ENCODE measurements around the gene ADCY9. TPM values are rescaled to one million over a fixed set of nuclear protein-coding genes. Genes with fewer than 3 reads are reported as not detected.

The ADCY9 gene
- total RNA-seq, 2 experiments from 2014 or later: 7.1 to 7.4 TPM

DNA sequence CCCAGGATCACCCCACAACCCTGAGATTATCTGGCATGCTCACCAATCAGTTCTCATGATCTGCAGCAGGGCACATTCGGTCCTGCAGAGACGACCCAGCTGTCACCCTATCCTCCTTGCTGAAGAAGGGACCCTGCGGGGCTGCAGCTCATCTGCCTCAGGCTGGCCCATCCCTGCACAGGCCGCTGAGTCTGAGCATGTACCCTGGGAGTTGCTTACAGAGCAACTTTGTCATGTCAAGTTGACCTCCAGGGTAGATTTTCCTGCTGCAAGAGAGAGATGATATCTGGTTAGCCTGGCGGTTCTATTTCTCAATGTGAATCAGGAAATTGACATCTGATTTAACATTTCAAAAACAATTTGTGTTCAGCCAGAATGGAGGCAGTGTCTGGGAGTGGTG, 36.0 kb upstream of the ADCY9 start:
- no peaks in the 10 kb centered on the region for H3K36me3 ChIP-seq (ENCODE audit: insufficient read depth, low read length)
- CTCF ChIA-PET: no interaction called here
- ATAC-seq (ENCODE audit: poor library complexity): no peak
- Mint-ChIP-seq H3K4me1 (ENCODE audit: low read depth) (no peaks in the 10 kb centered on the region), H3K4me3 (no peak overlapping the region), H3K27me3 (no peaks in the 10 kb centered on the region), H3K27ac (no peak overlapping the region), H3K9me3 (no peaks in the 10 kb centered on the region), H3K36me3 (ENCODE audit: low read depth) (no peaks in the 10 kb centered on the region)
- no peak overlapping the region for H3K4me3 ChIP-seq (ENCODE audit: low read length)
- POLR2A ChIA-PET: no interaction called here
- no peaks in the 10 kb centered on the region for H3K9me3 ChIP-seq (ENCODE audit: control insufficient read depth in 1 of 2, insufficient read depth in 1 of 2, low read length in 2 of 2)
- no peaks in the 10 kb centered on the region for H3K4me1 ChIP-seq (ENCODE audit: insufficient read depth, low read length)
- DNase-seq: no peak
- TF ChIP-seq, protein P1, sequence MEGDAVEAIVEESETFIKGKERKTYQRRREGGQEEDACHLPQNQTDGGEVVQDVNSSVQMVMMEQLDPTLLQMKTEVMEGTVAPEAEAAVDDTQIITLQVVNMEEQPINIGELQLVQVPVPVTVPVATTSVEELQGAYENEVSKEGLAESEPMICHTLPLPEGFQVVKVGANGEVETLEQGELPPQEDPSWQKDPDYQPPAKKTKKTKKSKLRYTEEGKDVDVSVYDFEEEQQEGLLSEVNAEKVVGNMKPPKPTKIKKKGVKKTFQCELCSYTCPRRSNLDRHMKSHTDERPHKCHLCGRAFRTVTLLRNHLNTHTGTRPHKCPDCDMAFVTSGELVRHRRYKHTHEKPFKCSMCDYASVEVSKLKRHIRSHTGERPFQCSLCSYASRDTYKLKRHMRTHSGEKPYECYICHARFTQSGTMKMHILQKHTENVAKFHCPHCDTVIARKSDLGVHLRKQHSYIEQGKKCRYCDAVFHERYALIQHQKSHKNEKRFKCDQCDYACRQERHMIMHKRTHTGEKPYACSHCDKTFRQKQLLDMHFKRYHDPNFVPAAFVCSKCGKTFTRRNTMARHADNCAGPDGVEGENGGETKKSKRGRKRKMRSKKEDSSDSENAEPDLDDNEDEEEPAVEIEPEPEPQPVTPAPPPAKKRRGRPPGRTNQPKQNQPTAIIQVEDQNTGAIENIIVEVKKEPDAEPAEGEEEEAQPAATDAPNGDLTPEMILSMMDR (IDR thresholded peaks at IDR 0.05): no peak
- intact Hi-C loops (cut with DNase I, micrococcal nuclease): loop anchor here in 1 of 2 experiments (10.0 kb wide), 1 partner anchor 83 kb away; no protein-coding TSS in a partner anchor
- H3K27ac ChIP-seq (ENCODE audit: low read depth in 1 of 2, low read length in 2 of 2): no peak overlapping the region
- H3K27me3 ChIP-seq (ENCODE audit: control insufficient read depth in 1 of 2, insufficient read depth in 2 of 2, low read length in 2 of 2): no peaks in the 10 kb centered on the region

DNA sequence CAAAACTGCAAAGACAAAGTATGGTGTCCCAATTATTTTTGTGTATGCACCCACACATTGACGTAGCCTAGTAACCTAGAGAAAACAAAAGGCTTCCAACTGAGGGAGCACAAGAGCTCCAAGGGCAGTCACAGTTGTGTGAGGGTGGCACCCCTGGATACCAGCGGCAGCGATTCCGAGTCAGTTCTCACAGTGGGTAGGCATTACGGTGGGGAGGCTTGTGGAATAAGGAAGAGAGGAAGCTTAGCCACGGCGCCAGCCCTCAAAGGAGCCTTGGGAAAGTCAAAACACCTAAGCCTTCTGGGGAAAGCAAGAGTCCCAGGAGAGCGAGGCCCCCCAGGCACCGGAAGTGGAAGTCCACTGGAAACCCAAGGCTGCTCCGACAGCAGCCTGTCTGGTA, 31.0 kb upstream of the ADCY9 start:
- no peak overlapping the region for H3K27ac ChIP-seq (ENCODE audit: low read depth in 1 of 2, low read length in 2 of 2)
- H3K27me3 Mint-ChIP-seq: no peaks in the 10 kb centered on the region
- no peak overlapping the region for H3K4me3 ChIP-seq (ENCODE audit: low read length)
- peaks cover 9% of the 10 kb centered on the region for H3K4me1 ChIP-seq (ENCODE audit: insufficient read depth, low read length)
- no peak for DNase-seq
- TF ChIP-seq, protein P1 (IDR thresholded peaks at IDR 0.05): no peak
- H3K9me3 Mint-ChIP-seq: no peaks in the 10 kb centered on the region
- CTCF ChIA-PET: interaction anchor here (0.7 kb wide), 1 partner anchor 231 kb away, joined by 3 read pairs; no protein-coding TSS in a partner anchor
- no peak overlapping the region for H3K4me3 Mint-ChIP-seq
- H3K9me3 ChIP-seq (ENCODE audit: control insufficient read depth in 1 of 2, insufficient read depth in 1 of 2, low read length in 2 of 2): no peaks in the 10 kb centered on the region
- H3K36me3 ChIP-seq (ENCODE audit: insufficient read depth, low read length): no peaks in the 10 kb centered on the region
- no peaks in the 10 kb centered on the region for H3K27me3 ChIP-seq (ENCODE audit: control insufficient read depth in 1 of 2, insufficient read depth in 2 of 2, low read length in 2 of 2)
- POLR2A ChIA-PET: no interaction called here
- no peak overlapping the region for H3K27ac Mint-ChIP-seq
- ATAC-seq (ENCODE audit: poor library complexity): no peak
- intact Hi-C loops (cut with DNase I, micrococcal nuclease): no loop called here
- no peaks in the 10 kb centered on the region for H3K36me3 Mint-ChIP-seq (ENCODE audit: low read depth)
- H3K4me1 Mint-ChIP-seq (ENCODE audit: low read depth): peaks cover 4% of the 10 kb centered on the region

DNA sequence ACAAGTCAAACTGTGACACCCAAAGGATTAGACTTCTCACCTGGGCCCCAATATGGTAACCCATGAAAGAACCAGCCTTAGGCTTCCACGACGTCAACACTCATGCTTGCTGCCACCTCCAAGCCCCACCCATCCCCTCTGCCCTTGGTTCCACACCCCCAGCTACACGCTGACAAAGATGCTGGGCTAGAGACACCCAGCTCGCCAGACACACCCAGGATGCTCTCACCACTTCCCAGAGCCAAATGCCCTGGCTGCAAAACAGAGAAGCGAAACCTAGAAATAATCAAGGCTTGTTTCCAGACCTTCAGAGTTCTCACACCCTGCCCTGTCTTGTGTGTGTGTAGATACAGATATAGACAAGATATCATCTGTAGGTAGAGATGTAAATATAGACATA, 26.0 kb upstream of the ADCY9 start:
- peaks cover 14% of the 10 kb centered on the region for H3K4me1 ChIP-seq (ENCODE audit: insufficient read depth, low read length)
- Mint-ChIP-seq H3K9me3 (no peaks in the 10 kb centered on the region), H3K36me3 (ENCODE audit: low read depth) (no peaks in the 10 kb centered on the region), H3K4me3 (no peak overlapping the region), H3K4me1 (ENCODE audit: low read depth) (peaks cover 5% of the 10 kb centered on the region), H3K27ac (peak overlapping the region; percentile 76), H3K27me3 (peaks cover under 1% of the 10 kb centered on the region)
- POLR2A ChIA-PET: interaction anchor here (0.9 kb wide), 1 partner anchor 41 kb away, joined by 3 read pairs; no protein-coding TSS in a partner anchor
- CTCF ChIA-PET: no interaction called here
- ATAC-seq (ENCODE audit: poor library complexity) (peak; percentile 99), DNase-seq (peak in 13 of 14 experiments; percentile 3 to 88 (median 35))
- no peak overlapping the region for H3K4me3 ChIP-seq (ENCODE audit: low read length)
- TF ChIP-seq, protein P1 (IDR thresholded peaks at IDR 0.05): no peak
- no peak overlapping the region for H3K27ac ChIP-seq (ENCODE audit: low read depth in 1 of 2, low read length in 2 of 2)
- no peaks in the 10 kb centered on the region for H3K36me3 ChIP-seq (ENCODE audit: insufficient read depth, low read length)
- peaks cover 0 to 9% of the 10 kb centered on the region in 2 experiments for H3K9me3 ChIP-seq (ENCODE audit: control insufficient read depth in 1 of 2, insufficient read depth in 1 of 2, low read length in 2 of 2)
- intact Hi-C loops (cut with DNase I, micrococcal nuclease): no loop called here
- no peaks in the 10 kb centered on the region for H3K27me3 ChIP-seq (ENCODE audit: control insufficient read depth in 1 of 2, insufficient read depth in 2 of 2, low read length in 2 of 2)
